K562 (cell line): ENCODE measurements around the gene WDR18. TPM values are rescaled to one million over a fixed set of nuclear protein-coding genes. Genes with fewer than 3 reads are reported as not detected.

Experiments used
- ATAC-seq: fragments of 200-7000 bp; cut with Tn5 transposase; 3 replicates; pipeline ENCODE4 v1.9.1; 2020; ENCODE audit warnings: moderate library complexity
- BruUV-seq: library from RNA; stranded (reverse); fragments of 400-500 nt; replicated peaks from 2 replicates; lab custom pipeline; 2021; lab: Mats Ljungman, UMichigan
- CTCF ChIA-PET: fragments of 300-600 bp; formaldehyde crosslinking; extraction: SDS; loops from one replicate; lab custom pipeline; 2021; ENCODE audit warnings: low intra/inter-chr PET ratio; lab: Yijun Ruan, JAX
- POLR2A ChIA-PET: fragments of 300-600, 350-650 bp; sonication (Branson Sonifier 250); formaldehyde crosslinking; extraction: SDS; loops from one replicate; lab custom pipeline; 2021; ENCODE audit warnings: antibody characterized with exemption, inconsistent platforms; lab: Yijun Ruan, JAX
- DNase-seq, 4 experiments: peaks; one replicate each; pipeline versions ENCODE4 v3.0.0 to v3.0.0-alpha.2; 2011 to 2018; ENCODE audit warnings: low spot score in 3 of 4, mixed read lengths in 3 of 4; ENCODE audit errors: extremely low read depth in 1 of 4
- FAIRE-seq: peaks from 2 replicates; lab custom pipeline; 2011; peaks lifted over from hg19 to GRCh38; lab: Jason Lieb, UNC
- H2AFZ ChIP-seq: 2 replicates; pipeline ENCODE4 v1.6.0; 2011; ENCODE audit warnings: low read depth, low read length, control low read depth, inconsistent platforms
- H3K27ac ChIP-seq: fragments of 200-600 bp; 3 replicates; pipeline ENCODE4 v1.8.0; 2011; ENCODE audit warnings: low read depth, mild to moderate bottlenecking, control low read depth, inconsistent platforms, low read length, moderate library complexity, mixed read lengths; ENCODE audit errors: extremely low read depth
- H3K27me3 ChIP-seq, 2 experiments: fragments of 300-600 bp in 1 of 2; 2 replicates in 1 of 2; 3 replicates in 1 of 2; pipeline versions ENCODE4 v1.6.0 to v1.8.0; 2011; ENCODE audit warnings: inconsistent platforms in 2 of 2, low read length in 2 of 2, mild to moderate bottlenecking in 1 of 2, mixed read lengths in 1 of 2, moderate library complexity in 1 of 2; ENCODE audit not compliant: control insufficient read depth in 2 of 2, insufficient read depth in 2 of 2
- H3K36me3 ChIP-seq: fragments of 300-600 bp; 3 replicates; pipeline ENCODE4 v1.8.0; 2011; ENCODE audit warnings: mild to moderate bottlenecking, low read length, inconsistent platforms; ENCODE audit not compliant: control insufficient read depth, insufficient read depth
- H3K4me1 ChIP-seq, 2 experiments: fragments of 200-600 bp in 1 of 2; replicated peaks in 1 of 2; 2 replicates in 1 of 2; 3 replicates in 1 of 2; pipeline versions ENCODE4 v1.5.1 to v1.8.0; 2011; ENCODE audit warnings: inconsistent platforms in 2 of 2, low read length in 2 of 2, mild to moderate bottlenecking in 1 of 2, mixed read lengths in 1 of 2, moderate library complexity in 1 of 2; ENCODE audit not compliant: control insufficient read depth in 2 of 2, insufficient read depth in 2 of 2
- H3K4me2 ChIP-seq: 2 replicates; pipeline ENCODE4 v1.6.1; 2011; ENCODE audit warnings: low read length, control low read depth, inconsistent platforms, mixed read lengths; ENCODE audit not compliant: insufficient read depth
- H3K4me3 ChIP-seq: fragments of 200-600 bp; sonication (generic), shearing (Covaris generic); 2 replicates; pipeline ENCODE4 v1.5.1; 2016; ENCODE audit warnings: control low read depth, inconsistent platforms
- H3K79me2 ChIP-seq: fragments of 200-600 bp; 3 replicates; pipeline ENCODE4 v1.8.0; 2011; ENCODE audit warnings: low read length, inconsistent platforms; ENCODE audit not compliant: control insufficient read depth, insufficient read depth
- H3K9ac ChIP-seq, 2 experiments: 2 replicates each; pipeline versions ENCODE4 v1.6.0 to v1.6.1; 2011; ENCODE audit warnings: low read depth in 2 of 2, low read length in 2 of 2, control low read depth in 1 of 2, inconsistent platforms in 1 of 2, mild to moderate bottlenecking in 1 of 2, mixed read lengths in 1 of 2; ENCODE audit not compliant: insufficient read depth in 1 of 2
- H3K9me1 ChIP-seq: one replicate; pipeline ENCODE4 v1.6.0; 2011; ENCODE audit warnings: inconsistent platforms, mild to moderate bottlenecking, low read length, moderate library complexity; ENCODE audit not compliant: control insufficient read depth, insufficient read depth
- H3K9me3 ChIP-seq: replicated peaks from 2 replicates; pipeline ENCODE4 v1.5.1; 2011; ENCODE audit warnings: low read depth, low read length, inconsistent platforms; ENCODE audit not compliant: control insufficient read depth, insufficient read depth
- H4K20me1 ChIP-seq: replicated peaks from 2 replicates; pipeline ENCODE4 v1.6.1; 2011; ENCODE audit warnings: low read length, inconsistent platforms, mixed read lengths; ENCODE audit not compliant: control insufficient read depth, insufficient read depth
- CC2D1A ChIP-seq: fragments of 450-650 bp; IDR thresholded peaks from 2 replicates; pipeline ENCODE4 v1.6.1; 2017; ENCODE audit warnings: mild to moderate bottlenecking
- FIP1L1 ChIP-seq: fragments of 200-400 bp; formaldehyde crosslinking; IDR thresholded peaks from 2 replicates; pipeline ENCODE4 v1.6.1; 2018; ENCODE audit warnings: mild to moderate bottlenecking, low read depth, low read length; ENCODE audit not compliant: poor library complexity, severe bottlenecking
- GATAD2B ChIP-seq: fragments of 450-650 bp; IDR thresholded peaks from 2 replicates; pipeline ENCODE4 v1.6.1; 2017; ENCODE audit warnings: mild to moderate bottlenecking, borderline replicate concordance
- ILF3 ChIP-seq: fragments of 450-650 bp; IDR thresholded peaks from 2 replicates; pipeline ENCODE4 v1.6.1; 2018; ENCODE audit warnings: antibody characterized with exemption, mild to moderate bottlenecking, moderate library complexity, borderline replicate concordance
- L3MBTL2 ChIP-seq: fragments of 450-650 bp; IDR thresholded peaks from 2 replicates; pipeline ENCODE4 v1.6.1; 2016; ENCODE audit warnings: mild to moderate bottlenecking, moderate library complexity
- MAZ ChIP-seq, 2 experiments: fragments of 450-650 bp in 1 of 2; sonication (generic) in 1 of 2; formaldehyde crosslinking; IDR thresholded peaks in 1 of 2; conservative IDR thresholded peaks in 1 of 2; 2 replicates each; pipeline versions ENCODE4 v1.4.0 to v1.5.0; 2020; ENCODE audit warnings: mild to moderate bottlenecking in 1 of 2, missing genetic modification reagents in 1 of 2
- SETDB1 ChIP-seq: IDR thresholded peaks from one replicate; pipeline ENCODE4 v1.6.1; 2012; ENCODE audit warnings: low read length, control low read depth, inconsistent platforms
- ZNF431 ChIP-seq: sonication (generic); formaldehyde crosslinking; IDR thresholded peaks from 2 replicates; pipeline ENCODE4 v1.8.0; 2022; ENCODE audit warnings: mild to moderate bottlenecking, missing genetic modification reagents
- WGBS: fragments of 100-300 bp; shearing (Covaris generic); methylation state at CpG from one replicate; pipeline ENCODE4 v1.1.6; 2016; ENCODE audit warnings: low coverage, mixed read lengths; ENCODE audit not compliant: insufficient coverage; ENCODE audit errors: missing lambda C conversion rate; 5-methylcytosine and 5-hydroxymethylcytosine counted together
- in situ Hi-C: fragments of 300-500 bp; cut with MboI; formaldehyde crosslinking; loops from 4 replicates; pipeline ENCODE4 v1.15.0; 2018; ENCODE audit warnings: inconsistent platforms, mixed read lengths
- intact Hi-C: fragments of 100-400 bp; cut with micrococcal nuclease; formaldehyde crosslinking; loops from 2 replicates; pipeline ENCODE4 v1.14.2; 2022
- polyA plus RNA-seq, 8 experiments: library from polyadenylated mRNA; depleted of rRNA in 4 of 8; stranded (reverse) in 5 of 8; unstranded in 3 of 8; fragments of >200 nt; fragmentation: Nextera tagmentation in 2 of 8; fragmentation: Illumina TruSeq in 1 of 8; extraction: Ambion mirVana in 2 of 8; extraction: Trizol in 1 of 8; gene quantifications; 2 replicates each; pipeline versions ENCODE4 v1.2.1 to v1.2.3, GENCODE V29; 2011 to 2014; ENCODE audit warnings: inconsistent platforms in 1 of 8, missing spikeins in 1 of 8
- total RNA-seq, 7 experiments: library from RNA; depleted of rRNA in 6 of 7; stranded (reverse); fragments of >200 nt in 6 of 7; fragmentation: Illumina TruSeq in 2 of 7; extraction: Trizol in 2 of 7; gene quantifications; 2 replicates each; pipeline versions ENCODE4 v1.2.1 to v1.2.3, GENCODE V29; 2011 to 2021; ENCODE audit warnings: low replicate concordance in 1 of 7
- TF ChIP-seq, protein P1 (sequence below): fragments of 450-650 bp; IDR thresholded peaks from 2 replicates; pipeline ENCODE4 v1.6.1; 2016; ENCODE audit warnings: low read depth
- TF ChIP-seq, protein P2 (sequence below): sonication (generic); formaldehyde crosslinking; IDR thresholded peaks from 2 replicates; pipeline ENCODE4 v1.9.0; 2022; ENCODE audit warnings: mild to moderate bottlenecking, missing genetic modification reagents

WDR18 gene
- total and polyA plus RNA-seq, 9 of the 15 experiments (the other 6 are each of a cell fraction or from before 2014, with no cell fraction given) = 0.65 to 181 (median 30.1) TPM

DNA sequence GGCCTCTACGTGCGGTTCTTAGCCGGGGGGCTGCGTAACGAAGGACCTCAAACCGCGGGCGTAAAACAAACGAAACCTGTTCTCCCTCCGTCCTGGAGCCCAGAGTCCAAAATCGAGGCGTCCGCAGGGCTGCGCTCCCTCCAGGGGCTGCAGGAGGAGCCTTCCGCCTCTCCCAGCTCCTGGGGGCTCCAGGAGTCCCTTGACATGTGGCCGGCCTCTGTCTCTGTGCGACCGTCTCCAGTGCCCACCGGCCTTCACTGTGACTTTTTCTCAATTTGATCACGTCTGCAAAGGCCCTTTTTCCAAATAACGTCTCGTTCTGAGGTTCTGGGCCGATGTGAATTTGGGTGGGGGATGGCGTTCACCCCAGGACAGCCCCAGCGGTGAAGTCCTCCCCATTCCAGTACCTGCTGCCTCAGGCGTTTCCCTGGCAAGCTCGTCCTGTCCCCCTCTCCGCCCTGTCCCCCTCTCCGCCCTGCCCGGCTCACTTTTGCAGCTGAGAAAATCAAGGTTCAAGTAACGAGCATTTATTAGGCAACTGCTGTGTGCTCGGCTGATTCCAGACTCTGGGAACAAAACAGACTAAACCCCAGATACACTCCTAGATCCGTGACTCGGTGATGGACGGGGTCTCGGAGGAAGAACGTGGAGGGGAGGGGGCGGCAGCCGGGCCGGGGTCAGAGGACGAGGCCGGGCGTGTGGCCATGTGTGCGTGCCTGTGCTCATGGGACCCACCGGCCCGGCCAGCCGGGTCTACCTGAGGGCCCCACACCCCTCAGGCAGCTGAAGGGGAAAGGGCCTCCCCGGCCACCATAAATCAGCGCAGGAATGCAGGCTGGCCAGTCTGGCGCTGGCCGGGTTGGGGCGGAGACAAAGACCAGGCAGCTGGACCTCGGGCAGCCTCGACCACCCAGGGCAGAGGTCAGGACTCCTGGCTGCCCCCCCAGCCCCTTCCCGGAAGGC, 28.1 kb upstream of the WDR18 start:
- peaks cover 68 to 95% of the 10 kb centered on the region in 2 experiments for H3K4me1 ChIP-seq
- H3K4me3 ChIP-seq = no peak overlapping the region
- no peak overlapping the region for H2AFZ ChIP-seq
- ATAC-seq (no peak), FAIRE-seq (no peak), DNase-seq (no peak)
- in situ Hi-C loops = no loop called here
- no peaks in the 10 kb centered on the region for H4K20me1 ChIP-seq
- no TSS peak for BruUV-seq
- H3K4me2 ChIP-seq = 0 out of 2 replicates have a peak overlapping the region, but pooled peaks have one; percentile 64
- H3K9me1 ChIP-seq = no peaks in the 10 kb centered on the region
- H3K9ac ChIP-seq = peak overlapping the region; percentile 11 to 76; a peak in 2 of 4 replicates
- POLR2A ChIA-PET = interaction anchor here (0.6 to 1.0 kb wide), 5 partner anchors 26 to 447 kb away, joined by 3 to 4 read pairs (median 3); partner anchors contain the start of gene RNU6-2
- no peaks in the 10 kb centered on the region for H3K9me3 ChIP-seq
- no peaks in the 10 kb centered on the region for H3K27me3 ChIP-seq
- CTCF ChIA-PET = no interaction called here
- intact Hi-C loops = loop anchor here (2.0 kb wide), 1 partner anchor 31 kb away; no protein-coding TSS in a partner anchor
- H3K27ac ChIP-seq = peak overlapping the region; percentile 96
- WGBS = 88% methylated on average over 47 of the region's 55 CpGs
- H3K36me3 ChIP-seq = peaks cover 33% of the 10 kb centered on the region; the same call in 1 of the 3 replicates
- peaks cover 88% of the 10 kb centered on the region for H3K79me2 ChIP-seq
- no peak for TF ChIP-seq CC2D1A
- TF ChIP-seq MAZ (CRISPR knock-in tag; conservative IDR thresholded peaks at IDR 0.05 in 1 of 2, IDR thresholded peaks at IDR 0.05 in 1 of 2) = no peak
- TF ChIP-seq, protein P1, sequence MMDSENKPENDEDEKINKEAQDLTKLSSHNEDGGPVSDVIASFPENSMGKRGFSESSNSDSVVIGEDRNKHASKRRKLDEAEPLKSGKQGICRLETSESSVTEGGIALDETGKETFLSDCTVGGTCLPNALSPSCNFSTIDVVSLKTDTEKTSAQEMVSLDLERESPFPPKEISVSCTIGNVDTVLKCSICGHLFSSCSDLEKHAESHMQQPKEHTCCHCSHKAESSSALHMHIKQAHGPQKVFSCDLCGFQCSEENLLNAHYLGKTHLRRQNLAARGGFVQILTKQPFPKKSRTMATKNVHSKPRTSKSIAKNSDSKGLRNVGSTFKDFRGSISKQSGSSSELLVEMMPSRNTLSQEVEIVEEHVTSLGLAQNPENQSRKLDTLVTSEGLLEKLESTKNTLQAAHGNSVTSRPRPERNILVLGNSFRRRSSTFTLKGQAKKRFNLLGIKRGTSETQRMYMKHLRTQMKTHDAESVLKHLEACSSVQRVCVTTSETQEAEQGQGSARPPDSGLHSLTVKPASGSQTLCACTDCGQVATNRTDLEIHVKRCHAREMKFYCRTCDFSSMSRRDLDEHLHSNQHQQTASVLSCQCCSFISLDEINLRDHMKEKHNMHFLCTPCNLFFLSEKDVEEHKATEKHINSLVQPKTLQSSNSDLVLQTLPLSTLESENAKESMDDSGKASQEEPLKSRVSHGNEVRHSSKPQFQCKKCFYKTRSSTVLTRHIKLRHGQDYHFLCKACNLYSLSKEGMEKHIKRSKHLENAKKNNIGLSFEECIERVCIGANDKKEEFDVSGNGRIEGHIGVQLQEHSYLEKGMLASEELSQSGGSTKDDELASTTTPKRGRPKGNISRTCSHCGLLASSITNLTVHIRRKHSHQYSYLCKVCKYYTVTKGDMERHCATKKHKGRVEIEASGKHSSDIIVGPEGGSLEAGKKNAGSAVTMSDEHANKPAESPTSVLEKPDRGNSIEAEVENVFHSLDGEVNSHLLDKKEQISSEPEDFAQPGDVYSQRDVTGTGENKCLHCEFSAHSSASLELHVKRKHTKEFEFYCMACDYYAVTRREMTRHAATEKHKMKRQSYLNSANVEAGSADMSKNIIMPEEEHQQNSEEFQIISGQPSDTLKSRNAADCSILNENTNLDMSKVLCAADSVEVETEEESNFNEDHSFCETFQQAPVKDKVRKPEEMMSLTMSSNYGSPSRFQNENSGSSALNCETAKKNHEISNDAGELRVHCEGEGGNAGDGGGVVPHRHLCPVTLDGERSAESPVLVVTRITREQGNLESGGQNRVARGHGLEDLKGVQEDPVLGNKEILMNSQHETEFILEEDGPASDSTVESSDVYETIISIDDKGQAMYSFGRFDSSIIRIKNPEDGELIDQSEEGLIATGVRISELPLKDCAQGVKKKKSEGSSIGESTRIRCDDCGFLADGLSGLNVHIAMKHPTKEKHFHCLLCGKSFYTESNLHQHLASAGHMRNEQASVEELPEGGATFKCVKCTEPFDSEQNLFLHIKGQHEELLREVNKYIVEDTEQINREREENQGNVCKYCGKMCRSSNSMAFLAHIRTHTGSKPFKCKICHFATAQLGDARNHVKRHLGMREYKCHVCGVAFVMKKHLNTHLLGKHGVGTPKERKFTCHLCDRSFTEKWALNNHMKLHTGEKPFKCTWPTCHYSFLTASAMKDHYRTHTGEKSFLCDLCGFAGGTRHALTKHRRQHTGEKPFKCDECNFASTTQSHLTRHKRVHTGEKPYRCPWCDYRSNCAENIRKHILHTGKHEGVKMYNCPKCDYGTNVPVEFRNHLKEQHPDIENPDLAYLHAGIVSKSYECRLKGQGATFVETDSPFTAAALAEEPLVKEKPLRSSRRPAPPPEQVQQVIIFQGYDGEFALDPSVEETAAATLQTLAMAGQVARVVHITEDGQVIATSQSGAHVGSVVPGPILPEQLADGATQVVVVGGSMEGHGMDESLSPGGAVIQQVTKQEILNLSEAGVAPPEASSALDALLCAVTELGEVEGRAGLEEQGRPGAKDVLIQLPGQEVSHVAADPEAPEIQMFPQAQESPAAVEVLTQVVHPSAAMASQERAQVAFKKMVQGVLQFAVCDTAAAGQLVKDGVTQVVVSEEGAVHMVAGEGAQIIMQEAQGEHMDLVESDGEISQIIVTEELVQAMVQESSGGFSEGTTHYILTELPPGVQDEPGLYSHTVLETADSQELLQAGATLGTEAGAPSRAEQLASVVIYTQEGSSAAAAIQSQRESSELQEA = no peak
- TF ChIP-seq, protein P2, sequence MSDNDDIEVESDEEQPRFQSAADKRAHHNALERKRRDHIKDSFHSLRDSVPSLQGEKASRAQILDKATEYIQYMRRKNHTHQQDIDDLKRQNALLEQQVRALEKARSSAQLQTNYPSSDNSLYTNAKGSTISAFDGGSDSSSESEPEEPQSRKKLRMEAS (CRISPR knock-in tag) = no peak; the same call in 1 of the 2 replicates
- TF ChIP-seq GATAD2B = no peak
- TF ChIP-seq SETDB1 = no peak
- TF ChIP-seq L3MBTL2 = no peak
- no peak for TF ChIP-seq FIP1L1
- no peak for TF ChIP-seq ZNF431
- no peak for TF ChIP-seq ILF3
